Eye (tissue), 1 donor: Measurements from ENCODE around the gene TBC1D1.

Experiments
- DNase-seq: peaks from one replicate; pipeline ENCODE4 v3.0.0-alpha.2; 2015

Gene TBC1D1

GRCh38 chr4:38084877-38085711, 194.2 kb downstream of the TBC1D1 start:
- DNase-seq, result peak; percentile 57

GRCh38 chr4:38085751-38086150, 194.9 kb downstream of the TBC1D1 start:
- no peak for DNase-seq

GRCh38 chr4:38086151-38086848, 195.4 kb downstream of the TBC1D1 start:
- DNase-seq, result no peak

GRCh38 chr4:38086849-38087226, 196.0 kb downstream of the TBC1D1 start:
- DNase-seq, result no peak

- DNase-seq, result no peak
Observed at GRCh38 chr4:38088321-38088720, 197.4 kb downstream of the TBC1D1 start.

GRCh38 chr4:38089961-38090360, 199.1 kb downstream of the TBC1D1 start:
- no peak for DNase-seq

GRCh38 chr4:38090455-38091246, 199.8 kb downstream of the TBC1D1 start:
- no peak for DNase-seq

GRCh38 chr4:38091636-38092035, 200.8 kb downstream of the TBC1D1 start:
- DNase-seq, result no peak

GRCh38 chr4:38092701-38093100, 201.8 kb downstream of the TBC1D1 start:
- DNase-seq, result no peak

- peak; percentile 41 for DNase-seq
Observed at GRCh38 chr4:38094419-38094818, 203.5 kb downstream of the TBC1D1 start.

GRCh38 chr4:38095691-38096090, 204.8 kb downstream of the TBC1D1 start:
- no peak for DNase-seq

GRCh38 chr4:38097818-38098217, 206.9 kb downstream of the TBC1D1 start:
- DNase-seq, result no peak

GRCh38 chr4:38099020-38099600, 208.2 kb downstream of the TBC1D1 start:
- DNase-seq, result no peak

- no peak for DNase-seq
Observed at GRCh38 chr4:38099908-38100407, 209.1 kb downstream of the TBC1D1 start.

- DNase-seq, result no peak
Observed at GRCh38 chr4:38100474-38101255, 209.8 kb downstream of the TBC1D1 start.

- DNase-seq, result no peak
Observed at GRCh38 chr4:38101563-38101962, 210.7 kb downstream of the TBC1D1 start.

GRCh38 chr4:38102957-38103588, 212.2 kb downstream of the TBC1D1 start:
- DNase-seq, result no peak

GRCh38 chr4:38105475-38106220, 214.8 kb downstream of the TBC1D1 start:
- no peak for DNase-seq

- DNase-seq, result no peak
Observed at GRCh38 chr4:38106311-38106710, 215.4 kb downstream of the TBC1D1 start.

GRCh38 chr4:38106886-38107514, 216.1 kb downstream of the TBC1D1 start:
- DNase-seq, result no peak
